ENCODE data around the gene CNOT4.

The CNOT4 gene

GRCh38 chr7:135343361-135343760 is 166.5 kb downstream of the CNOT4 start:
- ChIA-PET CTCF (interaction anchor here (1.2 kb wide), 1 partner anchor 17 kb away, joined by 3 read pairs; no protein-coding TSS in a partner anchor), POLR2A (no interaction called here)
- no peak for DNase-seq (ENCODE audit: extremely low spot score)
- TF ChIP-seq HDGF (IDR thresholded peaks at IDR 0.05; ENCODE audit: borderline replicate concordance) (no peak), PKNOX1 (IDR thresholded peaks at IDR 0.05) (no peak), NFRKB (IDR thresholded peaks at IDR 0.05) (no peak), ZNF384 (IDR thresholded peaks at IDR 0.05) (no peak), SP1 (IDR thresholded peaks at IDR 0.05) (no peak), FOXK2 (IDR thresholded peaks at IDR 0.05) (no peak), CTBP1 (IDR thresholded peaks at IDR 0.05; ENCODE audit: borderline replicate concordance) (no peak), ARNT (IDR thresholded peaks at IDR 0.05) (no peak), TARDBP (IDR thresholded peaks at IDR 0.05) (no peak), ELF4 (IDR thresholded peaks at IDR 0.05) (no peak), L3MBTL2 (conservative IDR thresholded peaks at IDR 0.05) (no peak), FOXM1 (IDR thresholded peaks at IDR 0.05; ENCODE audit: borderline replicate concordance) (no peak), BHLHE40 (IDR thresholded peaks at IDR 0.05; ENCODE audit: borderline replicate concordance) (no peak), SUZ12 (IDR thresholded peaks at IDR 0.05) (no peak), FOXA1 (IDR thresholded peaks at IDR 0.05) (no peak), LEF1 (IDR thresholded peaks at IDR 0.05; ENCODE audit: borderline replicate concordance) (no peak)

DNA sequence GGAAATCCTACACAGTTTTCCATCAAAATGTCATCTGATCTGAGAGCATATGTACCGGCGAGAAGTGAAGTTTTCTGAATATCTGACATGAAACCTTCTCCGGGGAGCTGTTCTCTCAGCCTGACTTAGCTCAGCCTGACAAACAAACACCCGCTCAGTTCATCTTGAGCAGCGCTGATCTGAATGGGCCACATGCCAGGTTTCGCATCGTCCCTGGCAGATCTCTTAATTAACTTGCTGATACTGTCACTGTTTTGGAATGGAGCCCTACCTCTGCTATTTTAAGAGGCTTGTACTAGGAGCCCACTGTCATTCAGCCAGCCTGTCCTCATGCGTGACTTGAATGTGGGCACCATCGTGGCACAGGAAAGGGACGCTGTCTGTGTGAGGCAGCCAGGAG is 167.0 kb downstream of the CNOT4 start:
- CTCF ChIA-PET = interaction anchor here (1.2 kb wide), 1 partner anchor 17 kb away, joined by 3 read pairs; no protein-coding TSS in a partner anchor
- POLR2A ChIA-PET = no interaction called here

GRCh38 chr7:135341049-135341448 is 168.9 kb downstream of the CNOT4 start:
- POLR2A ChIA-PET = no interaction called here
- no peak for DNase-seq (ENCODE audit: extremely low spot score)
- TF ChIP-seq TARDBP (IDR thresholded peaks at IDR 0.05) (no peak), ELF4 (IDR thresholded peaks at IDR 0.05) (no peak), L3MBTL2 (conservative IDR thresholded peaks at IDR 0.05) (no peak), CTBP1 (IDR thresholded peaks at IDR 0.05; ENCODE audit: borderline replicate concordance) (no peak), BHLHE40 (IDR thresholded peaks at IDR 0.05; ENCODE audit: borderline replicate concordance) (no peak), LEF1 (IDR thresholded peaks at IDR 0.05; ENCODE audit: borderline replicate concordance) (no peak), FOXA1 (IDR thresholded peaks at IDR 0.05) (no peak)
- CTCF ChIA-PET = interaction anchor here (1.8 kb wide), 1 partner anchor 66 kb away, joined by 5 read pairs; no protein-coding TSS in a partner anchor

More for the DNA sequence above, 167.0 kb downstream of the CNOT4 start:
- DNase-seq (ENCODE audit: extremely low spot score) = no peak
- TF ChIP-seq LEF1 (IDR thresholded peaks at IDR 0.05; ENCODE audit: borderline replicate concordance) = no peak
- no peak for TF ChIP-seq ELF4 (IDR thresholded peaks at IDR 0.05)
- TF ChIP-seq SUZ12 (IDR thresholded peaks at IDR 0.05) = no peak
- no peak for TF ChIP-seq NFRKB (IDR thresholded peaks at IDR 0.05)
- TF ChIP-seq FOXA1 (IDR thresholded peaks at IDR 0.05) = no peak
- TF ChIP-seq CTBP1 (IDR thresholded peaks at IDR 0.05; ENCODE audit: borderline replicate concordance) = no peak
- no peak for TF ChIP-seq HDGF (IDR thresholded peaks at IDR 0.05; ENCODE audit: borderline replicate concordance)
- no peak for TF ChIP-seq PKNOX1 (IDR thresholded peaks at IDR 0.05)
- no peak for TF ChIP-seq BHLHE40 (IDR thresholded peaks at IDR 0.05; ENCODE audit: borderline replicate concordance)
- TF ChIP-seq FOXK2 (IDR thresholded peaks at IDR 0.05) = no peak

DNA sequence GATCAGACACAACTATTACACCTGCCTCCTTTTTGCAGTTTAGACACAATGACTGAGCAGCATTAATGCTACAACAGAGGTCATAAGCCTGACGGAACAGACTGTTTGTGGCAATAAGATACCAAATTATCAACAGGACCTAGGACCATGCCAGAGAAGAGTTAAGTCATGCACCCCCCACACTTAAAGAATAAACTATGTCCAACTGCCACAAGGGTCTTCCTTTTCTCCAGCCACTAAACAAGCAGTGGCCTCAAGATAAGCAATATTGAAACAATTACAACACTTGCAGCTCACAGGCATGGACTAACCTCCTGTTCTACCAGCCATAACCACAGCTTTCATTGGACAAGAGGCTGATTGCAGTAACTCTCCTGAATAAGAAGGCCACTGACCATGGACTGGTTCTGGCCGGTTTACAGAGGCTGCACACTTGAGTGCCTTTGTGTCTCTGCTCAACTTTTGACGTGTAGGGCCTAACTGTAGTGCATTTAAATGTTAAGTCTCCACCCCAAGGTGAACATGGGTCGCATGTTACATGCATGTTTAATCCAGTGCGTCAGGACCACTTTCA is 171.8 kb downstream of the CNOT4 start:
- CTCF ChIA-PET = no interaction called here
- TF ChIP-seq ZNF384 (IDR thresholded peaks at IDR 0.05) (no peak), BHLHE40 (IDR thresholded peaks at IDR 0.05; ENCODE audit: borderline replicate concordance) (no peak), NFRKB (IDR thresholded peaks at IDR 0.05) (no peak)
- POLR2A ChIA-PET = no interaction called here
- DNase-seq (ENCODE audit: extremely low spot score) = no peak

- POLR2A ChIA-PET = no interaction called here
- TF ChIP-seq FOXK2 (IDR thresholded peaks at IDR 0.05) (no peak), LEF1 (IDR thresholded peaks at IDR 0.05; ENCODE audit: borderline replicate concordance) (no peak), BHLHE40 (IDR thresholded peaks at IDR 0.05; ENCODE audit: borderline replicate concordance) (no peak), TARDBP (IDR thresholded peaks at IDR 0.05) (no peak), HDGF (IDR thresholded peaks at IDR 0.05; ENCODE audit: borderline replicate concordance) (no peak), SUZ12 (IDR thresholded peaks at IDR 0.05) (no peak), FOXM1 (IDR thresholded peaks at IDR 0.05; ENCODE audit: borderline replicate concordance) (no peak), ELF4 (IDR thresholded peaks at IDR 0.05) (no peak)
- no peak for DNase-seq (ENCODE audit: extremely low spot score)
- CTCF ChIA-PET = no interaction called here
Measured at GRCh38 chr7:135337506-135337905, 172.4 kb downstream of the CNOT4 start.

DNA sequence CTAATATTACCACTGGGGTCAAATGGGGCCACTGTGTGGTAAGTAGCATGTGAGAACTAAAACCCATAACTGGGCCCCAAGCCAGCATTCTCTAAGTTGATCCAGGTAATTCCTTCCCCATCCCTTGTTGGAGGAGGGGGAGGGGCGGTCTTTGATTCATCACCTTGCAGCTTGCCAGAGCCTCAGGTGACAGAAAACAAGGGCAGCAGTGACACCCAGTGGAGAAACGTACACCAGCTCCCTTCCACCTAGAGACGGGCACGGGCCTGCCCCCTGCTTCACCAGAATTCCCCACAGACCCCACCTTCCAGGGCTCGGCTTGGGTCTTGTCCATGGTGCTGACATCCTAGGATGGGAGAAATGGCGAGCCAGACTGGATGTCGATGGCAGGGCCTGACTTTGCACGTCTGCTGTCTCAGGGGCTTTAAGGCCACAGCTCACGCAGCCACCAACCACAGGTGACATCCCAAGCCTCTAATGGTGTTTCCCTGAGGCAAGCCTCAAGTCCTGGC is 174.2 kb downstream of the CNOT4 start:
- ChIA-PET POLR2A (interaction anchor here (0.9 to 1.2 kb wide), 3 partner anchors 17 to 61 kb away, joined by 3 read pairs; no protein-coding TSS in a partner anchor), CTCF (interaction anchor here (0.7 to 3.5 kb wide), 13 partner anchors 11 to 821 kb away, joined by 3 to 56 read pairs (median 4); no protein-coding TSS in a partner anchor)
- TF ChIP-seq PKNOX1 (IDR thresholded peaks at IDR 0.05) (peak; percentile 38; the same call in 1 of the 2 replicates), ZNF384 (IDR thresholded peaks at IDR 0.05) (no peak)
- peak; percentile 83 for DNase-seq (ENCODE audit: extremely low spot score)
